HG03103 (cell line): Measurements from ENCODE around the gene PARK7.
A peak's percentile ranks its signal among the peaks of the same experiment; 100 is the strongest.

Source experiments
- ATAC-seq: cut with Tn5 transposase; IDR thresholded peaks from one replicate; pipeline ENCODE4 v1.9.1; 2021; ENCODE audit warnings: low read depth; ENCODE audit not compliant: unreplicated experiment

Gene PARK7

GRCh38 chr1:8019229-8019620 is 57.7 kb downstream of the PARK7 start:
- no peak for ATAC-seq

- ATAC-seq = no peak
Observed at GRCh38 chr1:8020032-8020431, 58.5 kb downstream of the PARK7 start.

GRCh38 chr1:8021676-8022266 is 60.3 kb downstream of the PARK7 start:
- ATAC-seq = no peak

GRCh38 chr1:8022395-8023286 is 61.1 kb downstream of the PARK7 start:
- no peak for ATAC-seq

GRCh38 chr1:8023287-8023994 is 61.9 kb downstream of the PARK7 start:
- no peak for ATAC-seq

- no peak for ATAC-seq
Observed at GRCh38 chr1:8023995-8024313, 62.4 kb downstream of the PARK7 start.

GRCh38 chr1:8024329-8024728 is 62.8 kb downstream of the PARK7 start:
- ATAC-seq = no peak

- ATAC-seq = no peak
Observed at GRCh38 chr1:8025061-8025670, 63.7 kb downstream of the PARK7 start.

GRCh38 chr1:8025671-8026144 is 64.2 kb downstream of the PARK7 start:
- peak; percentile 30 for ATAC-seq

GRCh38 chr1:8026153-8026975 is 64.9 kb downstream of the PARK7 start, which contains the start of gene ERRFI1:
TSS of gene ERRFI1 (minus strand) at chr1:8026309. CDS start at chr1:8015619, 10,690 bp downstream.
- peak; percentile 81 for ATAC-seq

- ATAC-seq = no peak
Observed at GRCh38 chr1:8026976-8027747, 65.7 kb downstream of the PARK7 start.

- ATAC-seq = no peak
Observed at GRCh38 chr1:8027748-8028570, 66.4 kb downstream of the PARK7 start.

GRCh38 chr1:8028571-8028910 is 67.0 kb downstream of the PARK7 start:
- no peak for ATAC-seq

- ATAC-seq = no peak
Observed at GRCh38 chr1:8031176-8031785, 69.8 kb downstream of the PARK7 start.

GRCh38 chr1:8032366-8032910 is 70.9 kb downstream of the PARK7 start:
- no peak for ATAC-seq

GRCh38 chr1:8033322-8033721 is 71.8 kb downstream of the PARK7 start:
- no peak for ATAC-seq
